Left lung (tissue), 10 donors: ENCODE measurements around the gene LCE5A. TPM values are rescaled to one million over a fixed set of nuclear protein-coding genes. Genes with fewer than 3 reads are reported as not detected.
A peak's percentile ranks its signal among the peaks of the same experiment; 100 is the strongest.

Source experiments
- ATAC-seq: fragments of 200-7000 bp; cut with Tn5 transposase; one replicate; pipeline ENCODE4 v1.9.1; 2020; ENCODE audit warnings: moderate library complexity
- DNase-seq, 4 donors: peaks; one replicate each; pipeline ENCODE4 v3.0.0-alpha.2; 2013 to 2020
- H3K27ac ChIP-seq, 2 donors: fragments of 200-600 bp; sonication (generic) in 1 of 2; one replicate each; pipeline versions ENCODE4 v1.5.0 to v1.8.0; 2020 to 2021
- H3K27me3 ChIP-seq, 2 donors: fragments of 200-600 bp; sonication (generic) in 1 of 2; one replicate each; pipeline versions ENCODE4 v1.5.0 to v1.8.0; 2020 to 2021
- H3K36me3 ChIP-seq, 2 donors: fragments of 200-600 bp; sonication (generic) in 1 of 2; one replicate each; pipeline versions ENCODE4 v1.5.0 to v1.8.0; 2020 to 2021
- H3K4me1 ChIP-seq, 2 donors: fragments of 200-600 bp; one replicate each; pipeline ENCODE4 v1.8.0; 2021
- H3K4me3 ChIP-seq, 2 donors: fragments of 200-600 bp; sonication (generic) in 1 of 2; one replicate each; pipeline versions ENCODE4 v1.5.0 to v1.8.0; 2020 to 2021; ENCODE audit warnings: mild to moderate bottlenecking in 1 of 2
- H3K9me3 ChIP-seq, 2 donors: fragments of 200-600 bp; sonication (generic) in 1 of 2; one replicate each; pipeline versions ENCODE4 v1.5.0 to v1.8.0; 2020 to 2021
- CTCF ChIP-seq, 2 donors: fragments of 200-600 bp; sonication (generic) in 1 of 2; IDR thresholded peaks; one replicate each; pipeline versions ENCODE4 v1.5.0 to v1.8.0; 2021; ENCODE audit warnings: antibody characterized with exemption in 2 of 2
- intact Hi-C, 2 donors: fragments of 100-400 bp; cut with DNase I; formaldehyde crosslinking; loops; one replicate each; pipeline versions ENCODE4 v1.11.2 to v1.14.2; 2022
- polyA plus RNA-seq, 6 donors: library from polyadenylated mRNA; unstranded; fragments of 120-200 nt; gene quantifications; one replicate each; pipeline ENCODE4 v1.2.1, GENCODE V29; 2013; ENCODE audit not compliant: insufficient read length in 6 of 6
- total RNA-seq, 2 donors: library from RNA; stranded (reverse); fragmentation: NEBNext Ultra II Directional; extraction: Animal tissue kit (Norgen Biotek cat#: 25700); gene quantifications; one replicate each; pipeline ENCODE4 v1.2.1, GENCODE V29; 2021
- donor health status: DM: no; HTN: yes; CAD: no.
- donor health status: DM: no; HTN: no; CAD: no.

Gene LCE5A
- total and polyA plus RNA-seq, 8 donors: not detected

- intact Hi-C loops: no loop called here
- Histone ChIP-seq H3K27me3 (peaks cover 20 to 74% of the 10 kb centered on the region in 2 donors), H3K4me1 (peaks cover 6% of the 10 kb centered on the region in 2 donors), H3K4me3 (no peak overlapping the region), H3K36me3 (no peaks in the 10 kb centered on the region), H3K9me3 (no peaks in the 10 kb centered on the region), H3K27ac (no peak overlapping the region)
- ATAC-seq: no peak
- no peak for DNase-seq
- TF ChIP-seq CTCF (IDR thresholded peaks at IDR 0.05): no peak
Measured at GRCh38 chr1:152516082-152516481, 5.5 kb downstream of the LCE5A start.

- Histone ChIP-seq H3K36me3 (no peaks in the 10 kb centered on the region), H3K27me3 (peaks cover 20 to 65% of the 10 kb centered on the region in 2 donors), H3K4me3 (no peak overlapping the region), H3K4me1 (peaks cover 6% of the 10 kb centered on the region in 2 donors), H3K27ac (no peak overlapping the region), H3K9me3 (no peaks in the 10 kb centered on the region)
- intact Hi-C loops: no loop called here
- ATAC-seq: no peak
- TF ChIP-seq CTCF (IDR thresholded peaks at IDR 0.05): no peak
- no peak for DNase-seq
Measured at GRCh38 chr1:152517237-152517811, 6.7 kb downstream of the LCE5A start.

- ATAC-seq (no peak), DNase-seq (no peak)
- H3K27ac ChIP-seq: peak overlapping the region in 1 of 2 donors; percentile 59
- peaks cover 6% of the 10 kb centered on the region in 2 donors for H3K4me1 ChIP-seq
- H3K4me3 ChIP-seq: no peak overlapping the region
- no peaks in the 10 kb centered on the region for H3K36me3 ChIP-seq
- peaks cover 15 to 43% of the 10 kb centered on the region in 2 donors for H3K27me3 ChIP-seq
- no peaks in the 10 kb centered on the region for H3K9me3 ChIP-seq
- no peak for TF ChIP-seq CTCF (IDR thresholded peaks at IDR 0.05)
- intact Hi-C loops: no loop called here
Measured at GRCh38 chr1:152519851-152520250, 9.2 kb downstream of the LCE5A start.

GRCh38 chr1:152520561-152521090 is 10.0 kb downstream of the LCE5A start:
- intact Hi-C loops: no loop called here
- ATAC-seq: no peak
- DNase-seq: no peak
- H3K4me3 ChIP-seq: no peak overlapping the region
- TF ChIP-seq CTCF (IDR thresholded peaks at IDR 0.05): no peak
- peaks cover 0 to 2% of the 10 kb centered on the region in 2 donors for H3K4me1 ChIP-seq
- H3K27me3 ChIP-seq: peaks cover 7 to 35% of the 10 kb centered on the region in 2 donors
- H3K9me3 ChIP-seq: no peaks in the 10 kb centered on the region
- H3K36me3 ChIP-seq: no peaks in the 10 kb centered on the region
- H3K27ac ChIP-seq: peak overlapping the region in 1 of 2 donors; percentile 59

- Histone ChIP-seq H3K4me1 (no peaks in the 10 kb centered on the region), H3K27me3 (peaks cover 0 to 7% of the 10 kb centered on the region in 2 donors), H3K27ac (no peak overlapping the region), H3K9me3 (peaks cover 0 to 4% of the 10 kb centered on the region in 2 donors), H3K4me3 (no peak overlapping the region), H3K36me3 (no peaks in the 10 kb centered on the region)
- intact Hi-C loops: no loop called here
- ATAC-seq: no peak
- no peak for TF ChIP-seq CTCF (IDR thresholded peaks at IDR 0.05)
- DNase-seq: no peak
Measured at GRCh38 chr1:152525080-152525641, 14.6 kb downstream of the LCE5A start.
